ENCODE results near the gene APOL6. TPM values are rescaled to one million over a fixed set of nuclear protein-coding genes. Genes with fewer than 3 reads are reported as not detected.

The APOL6 gene
- total and polyA plus RNA-seq, 8 donors = 7.7 to 49.2 (median 10.2) TPM

DNA sequence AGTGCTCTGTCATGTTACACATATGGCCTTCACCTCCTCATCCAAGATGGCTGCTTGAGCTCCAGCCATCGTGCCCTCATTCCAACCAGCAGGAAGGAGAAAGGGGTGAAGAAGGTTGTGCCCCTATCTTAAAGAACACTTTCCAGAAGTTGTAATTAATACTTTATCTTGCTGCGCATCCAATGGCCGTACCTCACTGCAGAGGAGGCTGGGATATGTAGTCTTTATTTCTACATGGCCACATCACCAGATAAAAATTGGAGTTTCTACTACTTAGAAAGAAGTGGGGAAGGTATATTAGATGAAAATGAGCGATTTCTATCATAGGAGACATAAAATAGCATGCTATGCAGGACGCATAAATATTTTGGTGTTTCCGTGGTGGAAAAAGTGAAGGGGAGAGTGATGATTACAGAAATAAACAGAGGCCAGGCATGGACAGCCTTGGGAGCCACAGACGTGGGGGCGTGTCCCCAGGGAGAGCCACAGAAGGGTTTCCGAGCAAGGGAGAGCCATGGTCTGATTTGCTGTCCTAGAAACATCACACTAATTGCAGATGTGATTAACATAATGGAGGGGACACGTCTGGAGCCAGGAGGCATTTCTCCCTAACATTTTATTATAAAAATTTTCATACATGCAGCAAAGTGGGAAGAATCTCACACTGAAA, 22.3 kb upstream of the APOL6 start:
- DNase-seq (no peak), ATAC-seq (no peak)
- Histone ChIP-seq H3K36me3 (no peaks in the 10 kb centered on the region), H3K27me3 (no peaks in the 10 kb centered on the region), H3K4me3 (no peak overlapping the region), H3K4me1 (peaks cover 0 to 35% of the 10 kb centered on the region in 2 donors), H3K27ac (no peak overlapping the region), H3K9me3 (no peaks in the 10 kb centered on the region)
- intact Hi-C loops (cut with DNase I) = loop anchor here in 1 of 2 donors (5.0 kb wide), 2 partner anchors 211 to 291 kb away; no protein-coding TSS in a partner anchor
- TF ChIP-seq, protein P1, sequence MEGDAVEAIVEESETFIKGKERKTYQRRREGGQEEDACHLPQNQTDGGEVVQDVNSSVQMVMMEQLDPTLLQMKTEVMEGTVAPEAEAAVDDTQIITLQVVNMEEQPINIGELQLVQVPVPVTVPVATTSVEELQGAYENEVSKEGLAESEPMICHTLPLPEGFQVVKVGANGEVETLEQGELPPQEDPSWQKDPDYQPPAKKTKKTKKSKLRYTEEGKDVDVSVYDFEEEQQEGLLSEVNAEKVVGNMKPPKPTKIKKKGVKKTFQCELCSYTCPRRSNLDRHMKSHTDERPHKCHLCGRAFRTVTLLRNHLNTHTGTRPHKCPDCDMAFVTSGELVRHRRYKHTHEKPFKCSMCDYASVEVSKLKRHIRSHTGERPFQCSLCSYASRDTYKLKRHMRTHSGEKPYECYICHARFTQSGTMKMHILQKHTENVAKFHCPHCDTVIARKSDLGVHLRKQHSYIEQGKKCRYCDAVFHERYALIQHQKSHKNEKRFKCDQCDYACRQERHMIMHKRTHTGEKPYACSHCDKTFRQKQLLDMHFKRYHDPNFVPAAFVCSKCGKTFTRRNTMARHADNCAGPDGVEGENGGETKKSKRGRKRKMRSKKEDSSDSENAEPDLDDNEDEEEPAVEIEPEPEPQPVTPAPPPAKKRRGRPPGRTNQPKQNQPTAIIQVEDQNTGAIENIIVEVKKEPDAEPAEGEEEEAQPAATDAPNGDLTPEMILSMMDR (IDR thresholded peaks at IDR 0.05) = no peak

DNA sequence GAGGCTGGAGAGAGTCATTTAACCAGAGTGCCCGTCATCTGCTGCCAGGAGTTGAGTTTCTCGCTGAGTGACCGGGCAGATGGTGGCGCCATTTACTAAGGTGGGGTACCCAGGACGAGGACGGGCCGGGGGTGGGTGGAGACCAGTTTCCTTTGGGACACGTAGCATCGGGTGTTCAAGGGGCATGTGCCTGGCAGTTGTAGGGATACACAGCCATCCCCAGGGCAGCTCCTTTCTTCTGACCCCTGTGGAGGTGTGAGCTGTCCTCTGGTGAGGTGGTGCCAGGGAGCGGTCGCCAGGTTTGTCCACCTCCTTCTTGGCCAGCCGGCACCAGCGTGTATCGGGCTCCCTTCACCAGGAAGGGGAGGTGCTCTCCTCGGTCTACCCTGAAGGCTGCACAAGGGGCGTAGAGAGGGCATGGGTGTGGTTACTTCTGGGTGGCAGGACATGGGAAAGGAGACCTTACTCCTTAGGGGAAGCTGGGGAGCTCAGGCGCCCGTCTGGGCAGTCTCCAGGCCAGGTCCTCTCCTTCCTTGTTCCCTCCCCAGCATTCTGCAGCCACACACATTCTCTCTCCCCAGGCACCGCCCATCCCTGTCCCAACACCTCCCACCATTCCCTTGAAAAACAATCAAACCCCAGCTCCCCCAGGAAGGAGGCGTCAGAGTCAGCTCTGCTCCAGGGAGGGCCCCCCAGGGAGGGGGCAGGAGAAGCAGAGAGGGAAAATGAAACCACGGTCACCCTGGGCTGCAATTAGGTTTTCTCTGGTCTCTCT, 20.8 kb upstream of the APOL6 start:
- peak; percentile 75 to 89 (median 86) for DNase-seq
- peak; percentile 80 for ATAC-seq
- peaks cover 0 to 36% of the 10 kb centered on the region in 2 donors for H3K4me1 ChIP-seq
- H3K27me3 ChIP-seq = no peaks in the 10 kb centered on the region
- peak overlapping the region; percentile 48 to 51 for H3K4me3 ChIP-seq
- TF ChIP-seq, protein P1 (IDR thresholded peaks at IDR 0.05) = peak in 1 of 2 donors; percentile 19
- H3K27ac ChIP-seq = peak overlapping the region; percentile 84 to 88
- intact Hi-C loops (cut with DNase I) = loop anchor here in 1 of 2 donors (5.0 kb wide), 2 partner anchors 210 to 290 kb away; no protein-coding TSS in a partner anchor
- H3K9me3 ChIP-seq = no peaks in the 10 kb centered on the region
- no peaks in the 10 kb centered on the region for H3K36me3 ChIP-seq

DNA sequence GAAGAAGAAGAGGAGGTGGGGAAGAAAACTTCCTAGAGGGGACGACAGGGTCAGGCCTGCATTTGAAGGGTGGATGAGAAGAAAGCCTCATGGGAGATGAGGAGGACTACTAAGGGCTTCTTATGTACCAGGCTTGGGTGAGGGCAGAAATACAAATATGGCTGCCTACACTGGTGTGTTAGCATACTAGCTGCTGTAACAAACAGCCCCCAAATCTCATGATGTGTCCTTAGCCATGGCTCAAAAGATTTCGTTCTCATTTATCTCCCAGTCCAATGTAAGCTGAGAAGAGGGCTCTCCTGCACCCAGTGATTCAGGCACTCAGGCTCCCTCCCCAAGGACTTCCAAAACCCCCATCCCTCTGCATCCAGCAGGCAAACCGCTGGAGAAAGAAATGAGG, 19.5 kb upstream of the APOL6 start:
- no peak overlapping the region for H3K4me3 ChIP-seq
- no peaks in the 10 kb centered on the region for H3K36me3 ChIP-seq
- intact Hi-C loops (cut with DNase I) = loop anchor here in 1 of 2 donors (5.0 kb wide), 2 partner anchors 209 to 289 kb away; no protein-coding TSS in a partner anchor
- no peaks in the 10 kb centered on the region for H3K9me3 ChIP-seq
- no peaks in the 10 kb centered on the region for H3K27me3 ChIP-seq
- TF ChIP-seq, protein P1 (IDR thresholded peaks at IDR 0.05) = no peak
- H3K27ac ChIP-seq = no peak overlapping the region
- ATAC-seq (no peak), DNase-seq (peak in 1 of 4 donors; percentile 24)
- peaks cover 0 to 31% of the 10 kb centered on the region in 2 donors for H3K4me1 ChIP-seq

DNA sequence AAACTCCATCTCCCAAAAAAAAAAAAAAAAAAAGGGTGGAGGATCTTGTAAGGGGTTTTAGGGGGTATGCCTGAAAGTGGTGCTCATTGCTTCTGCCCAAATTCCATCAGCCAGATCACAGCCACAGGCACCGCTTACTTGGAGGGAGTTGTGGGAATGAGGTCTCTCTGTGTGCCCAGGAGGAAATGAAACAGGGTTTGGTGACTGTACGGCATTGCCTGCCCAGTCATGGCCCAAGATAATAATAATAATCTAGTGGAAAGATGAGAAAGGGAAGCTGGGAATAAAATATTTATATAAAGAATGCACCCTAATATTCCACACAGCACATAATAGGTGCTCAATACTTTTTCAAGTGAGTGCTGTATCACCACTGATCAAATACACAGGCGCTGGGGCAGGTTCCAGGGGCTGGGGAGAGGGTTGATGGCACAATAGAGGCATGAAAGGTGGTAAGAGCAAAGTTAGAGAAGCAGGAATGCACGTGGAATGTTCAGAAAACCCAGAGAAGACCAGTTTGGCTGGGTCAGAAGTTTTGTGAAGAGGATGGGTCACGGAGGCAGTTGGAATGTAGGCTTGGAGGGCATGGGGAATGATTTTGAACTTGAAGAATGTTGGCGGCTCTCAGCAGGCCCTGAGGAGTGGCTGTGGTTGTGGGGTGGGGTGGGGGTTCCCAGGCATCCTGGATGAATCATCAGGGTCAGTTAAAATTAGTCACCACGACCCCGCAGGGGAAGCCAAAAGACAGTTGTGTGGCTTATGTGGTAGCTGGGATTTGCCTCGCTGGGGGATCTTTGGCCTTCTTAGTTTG, 18.6 kb upstream of the APOL6 start:
- peak in 2 of 4 donors; percentile 41 to 81 for DNase-seq
- peak; percentile 46 for ATAC-seq
- H3K9me3 ChIP-seq = no peaks in the 10 kb centered on the region
- peaks cover 0 to 31% of the 10 kb centered on the region in 2 donors for H3K4me1 ChIP-seq
- TF ChIP-seq, protein P1 (IDR thresholded peaks at IDR 0.05) = no peak
- H3K27me3 ChIP-seq = no peaks in the 10 kb centered on the region
- intact Hi-C loops (cut with DNase I) = loop anchor here in 1 of 2 donors (5.0 kb wide), 2 partner anchors 208 to 288 kb away; no protein-coding TSS in a partner anchor
- H3K27ac ChIP-seq = peak overlapping the region; percentile 61 to 79
- no peak overlapping the region for H3K4me3 ChIP-seq
- no peaks in the 10 kb centered on the region for H3K36me3 ChIP-seq
